K562 (cell line): Measurements from ENCODE around the gene PRSS21. TPM values are rescaled to one million over a fixed set of nuclear protein-coding genes. Genes with fewer than 3 reads are reported as not detected.

Experiments used
- ATAC-seq: fragments of 200-7000 bp; cut with Tn5 transposase; 3 replicates; pipeline ENCODE4 v1.9.1; 2020; ENCODE audit warnings: moderate library complexity
- BruUV-seq: library from RNA; stranded (reverse); fragments of 400-500 nt; replicated peaks from 2 replicates; lab custom pipeline; 2021; lab: Mats Ljungman, UMichigan
- CTCF ChIA-PET: fragments of 300-600 bp; formaldehyde crosslinking; extraction: SDS; loops from one replicate; lab custom pipeline; 2021; ENCODE audit warnings: low intra/inter-chr PET ratio; lab: Yijun Ruan, JAX
- POLR2A ChIA-PET: fragments of 300-600, 350-650 bp; sonication (Branson Sonifier 250); formaldehyde crosslinking; extraction: SDS; loops from one replicate; lab custom pipeline; 2021; ENCODE audit warnings: antibody characterized with exemption, inconsistent platforms; lab: Yijun Ruan, JAX
- DNase-seq, 4 experiments: peaks; one replicate each; pipeline versions ENCODE4 v3.0.0 to v3.0.0-alpha.2; 2011 to 2018; ENCODE audit warnings: low spot score in 3 of 4, mixed read lengths in 3 of 4; ENCODE audit errors: extremely low read depth in 1 of 4
- FAIRE-seq: peaks from 2 replicates; lab custom pipeline; 2011; peaks lifted over from hg19 to GRCh38; lab: Jason Lieb, UNC
- H2AFZ ChIP-seq: 2 replicates; pipeline ENCODE4 v1.6.0; 2011; ENCODE audit warnings: low read depth, low read length, control low read depth, inconsistent platforms
- H3K27ac ChIP-seq: fragments of 200-600 bp; 3 replicates; pipeline ENCODE4 v1.8.0; 2011; ENCODE audit warnings: low read depth, mild to moderate bottlenecking, control low read depth, inconsistent platforms, low read length, moderate library complexity, mixed read lengths; ENCODE audit errors: extremely low read depth
- H3K27me3 ChIP-seq, 2 experiments: fragments of 300-600 bp in 1 of 2; 2 replicates in 1 of 2; 3 replicates in 1 of 2; pipeline versions ENCODE4 v1.6.0 to v1.8.0; 2011; ENCODE audit warnings: inconsistent platforms in 2 of 2, low read length in 2 of 2, mild to moderate bottlenecking in 1 of 2, mixed read lengths in 1 of 2, moderate library complexity in 1 of 2; ENCODE audit not compliant: control insufficient read depth in 2 of 2, insufficient read depth in 2 of 2
- H3K36me3 ChIP-seq: fragments of 300-600 bp; 3 replicates; pipeline ENCODE4 v1.8.0; 2011; ENCODE audit warnings: mild to moderate bottlenecking, low read length, inconsistent platforms; ENCODE audit not compliant: control insufficient read depth, insufficient read depth
- H3K4me1 ChIP-seq, 2 experiments: fragments of 200-600 bp in 1 of 2; replicated peaks in 1 of 2; 2 replicates in 1 of 2; 3 replicates in 1 of 2; pipeline versions ENCODE4 v1.5.1 to v1.8.0; 2011; ENCODE audit warnings: inconsistent platforms in 2 of 2, low read length in 2 of 2, mild to moderate bottlenecking in 1 of 2, mixed read lengths in 1 of 2, moderate library complexity in 1 of 2; ENCODE audit not compliant: control insufficient read depth in 2 of 2, insufficient read depth in 2 of 2
- H3K4me2 ChIP-seq: 2 replicates; pipeline ENCODE4 v1.6.1; 2011; ENCODE audit warnings: low read length, control low read depth, inconsistent platforms, mixed read lengths; ENCODE audit not compliant: insufficient read depth
- H3K4me3 ChIP-seq: fragments of 200-600 bp; sonication (generic), shearing (Covaris generic); 2 replicates; pipeline ENCODE4 v1.5.1; 2016; ENCODE audit warnings: control low read depth, inconsistent platforms
- H3K79me2 ChIP-seq: fragments of 200-600 bp; 3 replicates; pipeline ENCODE4 v1.8.0; 2011; ENCODE audit warnings: low read length, inconsistent platforms; ENCODE audit not compliant: control insufficient read depth, insufficient read depth
- H3K9ac ChIP-seq, 2 experiments: 2 replicates each; pipeline versions ENCODE4 v1.6.0 to v1.6.1; 2011; ENCODE audit warnings: low read depth in 2 of 2, low read length in 2 of 2, control low read depth in 1 of 2, inconsistent platforms in 1 of 2, mild to moderate bottlenecking in 1 of 2, mixed read lengths in 1 of 2; ENCODE audit not compliant: insufficient read depth in 1 of 2
- H3K9me1 ChIP-seq: one replicate; pipeline ENCODE4 v1.6.0; 2011; ENCODE audit warnings: inconsistent platforms, mild to moderate bottlenecking, low read length, moderate library complexity; ENCODE audit not compliant: control insufficient read depth, insufficient read depth
- H3K9me3 ChIP-seq: replicated peaks from 2 replicates; pipeline ENCODE4 v1.5.1; 2011; ENCODE audit warnings: low read depth, low read length, inconsistent platforms; ENCODE audit not compliant: control insufficient read depth, insufficient read depth
- H4K20me1 ChIP-seq: replicated peaks from 2 replicates; pipeline ENCODE4 v1.6.1; 2011; ENCODE audit warnings: low read length, inconsistent platforms, mixed read lengths; ENCODE audit not compliant: control insufficient read depth, insufficient read depth
- ADNP ChIP-seq: fragments of 200-800 bp; sonication (Bioruptor generic); IDR thresholded peaks from 2 replicates; pipeline ENCODE4 v1.6.1; 2016; ENCODE audit warnings: missing genetic modification characterization, missing compliant biosample characterization
- BCOR ChIP-seq: fragments of 450-650 bp; IDR thresholded peaks from 2 replicates; pipeline ENCODE4 v1.6.1; 2016
- JUNB ChIP-seq: fragments of 450-650 bp; formaldehyde crosslinking; conservative IDR thresholded peaks from 2 replicates; pipeline ENCODE4 v1.4.0; 2020; ENCODE audit warnings: mild to moderate bottlenecking
- KDM1A ChIP-seq, 2 experiments: fragments of 450-650 bp; IDR thresholded peaks; 2 replicates each; pipeline ENCODE4 v1.6.1; 2016; ENCODE audit warnings: mild to moderate bottlenecking in 2 of 2
- KLF1 ChIP-seq: fragments of 450-650 bp; IDR thresholded peaks from 2 replicates; pipeline ENCODE4 v1.6.1; 2016; ENCODE audit warnings: missing genetic modification characterization, missing compliant biosample characterization
- NFIC ChIP-seq: fragments of 450-650 bp; IDR thresholded peaks from 2 replicates; pipeline ENCODE4 v1.6.1; 2017; ENCODE audit warnings: mild to moderate bottlenecking, inconsistent platforms
- POLR2G ChIP-seq: fragments of 200-400 bp; formaldehyde crosslinking; IDR thresholded peaks from 2 replicates; pipeline ENCODE4 v1.6.1; 2017; ENCODE audit warnings: low read depth, mild to moderate bottlenecking, antibody characterized with exemption, low read length, moderate library complexity
- WGBS: fragments of 100-300 bp; shearing (Covaris generic); methylation state at CpG from one replicate; pipeline ENCODE4 v1.1.6; 2016; ENCODE audit warnings: low coverage, mixed read lengths; ENCODE audit not compliant: insufficient coverage; ENCODE audit errors: missing lambda C conversion rate; 5-methylcytosine and 5-hydroxymethylcytosine counted together
- in situ Hi-C: fragments of 300-500 bp; cut with MboI; formaldehyde crosslinking; loops from 4 replicates; pipeline ENCODE4 v1.15.0; 2018; ENCODE audit warnings: inconsistent platforms, mixed read lengths
- intact Hi-C: fragments of 100-400 bp; cut with micrococcal nuclease; formaldehyde crosslinking; loops from 2 replicates; pipeline ENCODE4 v1.14.2; 2022
- polyA plus RNA-seq, 8 experiments: library from polyadenylated mRNA; depleted of rRNA in 4 of 8; stranded (reverse) in 5 of 8; unstranded in 3 of 8; fragments of >200 nt; fragmentation: Nextera tagmentation in 2 of 8; fragmentation: Illumina TruSeq in 1 of 8; extraction: Ambion mirVana in 2 of 8; extraction: Trizol in 1 of 8; gene quantifications; 2 replicates each; pipeline versions ENCODE4 v1.2.1 to v1.2.3, GENCODE V29; 2011 to 2014; ENCODE audit warnings: inconsistent platforms in 1 of 8, missing spikeins in 1 of 8
- total RNA-seq, 7 experiments: library from RNA; depleted of rRNA in 6 of 7; stranded (reverse); fragments of >200 nt in 6 of 7; fragmentation: Illumina TruSeq in 2 of 7; extraction: Trizol in 2 of 7; gene quantifications; 2 replicates each; pipeline versions ENCODE4 v1.2.1 to v1.2.3, GENCODE V29; 2011 to 2021; ENCODE audit warnings: low replicate concordance in 1 of 7

Gene PRSS21
- total and polyA plus RNA-seq, 9 of the 15 experiments (the other 6 are each of a cell fraction or from before 2014, with no cell fraction given): 12.1 to 121 (median 61.3) TPM

DNA sequence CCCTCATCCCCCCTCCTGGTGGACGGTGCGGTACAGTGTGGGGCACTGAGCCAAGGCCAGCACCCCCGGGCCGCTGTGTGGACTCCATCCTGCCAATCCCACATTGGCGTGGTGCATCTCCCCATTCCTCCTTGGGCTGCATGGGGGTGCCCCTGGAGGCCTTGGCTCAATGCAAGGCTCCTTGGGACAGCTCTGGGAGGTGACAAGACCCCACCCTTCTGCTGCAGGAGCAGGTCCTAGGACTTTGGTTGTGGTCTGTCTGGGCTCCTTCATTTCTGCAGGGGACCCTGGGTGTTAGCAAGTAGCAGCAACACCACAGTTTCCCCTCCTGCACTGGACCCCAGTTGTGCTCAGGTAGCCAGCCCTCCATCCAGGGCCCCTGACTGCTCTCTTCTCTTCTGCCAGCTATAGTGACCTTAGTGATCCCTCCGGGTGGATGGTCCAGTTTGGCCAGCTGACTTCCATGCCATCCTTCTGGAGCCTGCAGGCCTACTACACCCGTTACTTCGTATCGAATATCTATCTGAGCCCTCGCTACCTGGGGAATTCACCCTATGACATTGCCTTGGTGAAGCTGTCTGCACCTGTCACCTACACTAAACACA lies 1.3 kb downstream of the PRSS21 start:
- Histone ChIP-seq H4K20me1 (no peaks in the 10 kb centered on the region), H3K27me3 (no peaks in the 10 kb centered on the region), H3K4me3 (peak overlapping the region; percentile 82), H3K4me1 (peaks cover 8 to 57% of the 10 kb centered on the region in 2 experiments; a peak in 4 of 5 replicates), H2AFZ (no peak overlapping the region), H3K36me3 (peaks cover 32% of the 10 kb centered on the region; the same call in 2 of the 3 replicates), H3K4me2 (peak overlapping the region; percentile 90), H3K79me2 (peaks cover 28% of the 10 kb centered on the region), H3K9ac (peak overlapping the region; percentile 90 to 99), H3K27ac (peak overlapping the region; percentile 89), H3K9me1 (no peaks in the 10 kb centered on the region), H3K9me3 (no peaks in the 10 kb centered on the region)
- ChIA-PET CTCF (no interaction called here), POLR2A (interaction anchor here (1.2 kb wide), 1 partner anchor 136 kb away, joined by 4 read pairs; the partner anchor contains the start of gene KCTD5)
- DNase-seq: peak in 1 of 4 experiments; percentile 45
- in situ Hi-C loops: no loop called here
- intact Hi-C loops: loop anchor here (5.0 kb wide), 1 partner anchor 41 kb away; the partner anchor contains the start of gene ELOB
- FAIRE-seq: peak; percentile 48
- WGBS: 41% methylated on average over 7 of the region's 10 CpGs
- TF ChIP-seq NFIC: 0 out of 2 replicates have a peak, but pooled peaks have one; percentile 12
- no peak for TF ChIP-seq JUNB (CRISPR knock-in tag)
- ATAC-seq: peak; percentile 4; the same call in 2 of the 3 replicates
- BruUV-seq: no TSS peak

DNA sequence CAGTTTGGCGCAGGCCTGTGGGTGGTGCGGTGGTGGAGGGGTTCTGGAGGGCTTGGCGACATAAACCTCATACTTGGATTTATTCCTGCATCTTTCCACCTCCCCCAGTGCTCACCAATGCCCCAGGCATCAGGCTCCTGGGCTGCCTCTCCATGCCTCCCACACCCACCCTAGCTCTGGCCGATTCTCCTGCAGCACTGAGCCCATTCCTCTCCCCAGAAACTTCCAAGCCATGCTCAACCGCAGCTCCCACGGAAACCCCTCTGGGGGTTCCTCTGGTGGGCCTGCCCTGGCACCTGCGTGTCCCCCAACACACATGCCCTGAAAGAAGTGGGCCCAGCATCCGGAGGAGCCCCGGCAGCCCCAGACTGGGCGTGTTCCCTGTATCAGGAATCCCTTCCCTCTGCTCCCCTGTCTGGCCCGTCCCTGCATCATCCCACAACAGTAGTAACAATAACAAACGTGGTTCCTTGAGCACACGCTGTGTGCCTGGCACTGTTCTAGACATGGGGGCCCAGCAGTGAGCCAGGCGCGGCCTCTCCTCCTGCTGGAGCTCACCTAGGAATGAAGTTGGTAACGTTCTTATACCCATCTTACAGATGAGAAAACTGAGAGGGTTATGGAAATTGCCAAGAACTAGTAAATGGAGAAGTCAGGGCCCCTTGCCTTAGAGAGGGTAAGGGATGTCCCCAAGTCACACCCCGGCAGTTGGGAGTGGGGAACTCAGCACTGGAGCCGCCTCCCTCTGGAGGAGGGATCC lies 2.3 kb downstream of the PRSS21 start:
- H3K9me3 ChIP-seq: no peaks in the 10 kb centered on the region
- WGBS: 89% methylated on average over 18 of the region's 18 CpGs
- H3K27ac ChIP-seq: no peak overlapping the region
- CTCF ChIA-PET: no interaction called here
- no TSS peak for BruUV-seq
- ATAC-seq: no peak
- H3K4me1 ChIP-seq: peaks cover 8 to 57% of the 10 kb centered on the region in 2 experiments; a peak in 4 of 5 replicates
- H3K27me3 ChIP-seq: no peaks in the 10 kb centered on the region
- H4K20me1 ChIP-seq: no peaks in the 10 kb centered on the region
- H3K9me1 ChIP-seq: no peaks in the 10 kb centered on the region
- peaks cover 28% of the 10 kb centered on the region for H3K79me2 ChIP-seq
- H3K4me3 ChIP-seq: no peak overlapping the region
- POLR2A ChIA-PET: interaction anchor here (0.6 to 1.2 kb wide), 2 partner anchors 137 to 1874 kb away, joined by 3 to 4 read pairs; partner anchors contain the start of genes KCTD5 and NUDT16L1
- TF ChIP-seq KDM1A (IDR thresholded peaks at IDR 0.05): peak in 1 of 2 experiments; percentile 58; a peak in 2 of 4 replicates
- TF ChIP-seq BCOR: peak; percentile 38; the same call in 1 of the 2 replicates
- 0 out of 2 replicates have a peak, but pooled peaks have one; percentile 24 for TF ChIP-seq POLR2G
- TF ChIP-seq KLF1: no peak
- TF ChIP-seq ADNP (tag): peak; percentile 62
- TF ChIP-seq, all 486 proteins: peak for 4
- H3K36me3 ChIP-seq: peaks cover 32% of the 10 kb centered on the region; the same call in 2 of the 3 replicates
- H2AFZ ChIP-seq: no peak overlapping the region
- no peak for DNase-seq
- in situ Hi-C loops (no loop called here), intact Hi-C loops (loop anchor here (5.0 kb wide), 1 partner anchor 42 kb away; the partner anchor contains the start of gene ELOB)
- H3K9ac ChIP-seq: peak overlapping the region in 1 of 2 experiments; percentile 99; a peak in 2 of 4 replicates
- no peak for FAIRE-seq
- H3K4me2 ChIP-seq: no peak overlapping the region
